GM19397 (cell line): ENCODE measurements around the gene TNS1.
"Not testable (repeated sequence)": the region's sequence is repeated elsewhere in the genome, so short reads cannot be mapped to it uniquely, and the experiment has no call there.

Source experiments
- ATAC-seq: cut with Tn5 transposase; IDR thresholded peaks from one replicate; pipeline ENCODE4 v1.9.1; 2021; ENCODE audit warnings: mild to moderate bottlenecking, moderate library complexity; ENCODE audit not compliant: unreplicated experiment

The TNS1 gene

DNA sequence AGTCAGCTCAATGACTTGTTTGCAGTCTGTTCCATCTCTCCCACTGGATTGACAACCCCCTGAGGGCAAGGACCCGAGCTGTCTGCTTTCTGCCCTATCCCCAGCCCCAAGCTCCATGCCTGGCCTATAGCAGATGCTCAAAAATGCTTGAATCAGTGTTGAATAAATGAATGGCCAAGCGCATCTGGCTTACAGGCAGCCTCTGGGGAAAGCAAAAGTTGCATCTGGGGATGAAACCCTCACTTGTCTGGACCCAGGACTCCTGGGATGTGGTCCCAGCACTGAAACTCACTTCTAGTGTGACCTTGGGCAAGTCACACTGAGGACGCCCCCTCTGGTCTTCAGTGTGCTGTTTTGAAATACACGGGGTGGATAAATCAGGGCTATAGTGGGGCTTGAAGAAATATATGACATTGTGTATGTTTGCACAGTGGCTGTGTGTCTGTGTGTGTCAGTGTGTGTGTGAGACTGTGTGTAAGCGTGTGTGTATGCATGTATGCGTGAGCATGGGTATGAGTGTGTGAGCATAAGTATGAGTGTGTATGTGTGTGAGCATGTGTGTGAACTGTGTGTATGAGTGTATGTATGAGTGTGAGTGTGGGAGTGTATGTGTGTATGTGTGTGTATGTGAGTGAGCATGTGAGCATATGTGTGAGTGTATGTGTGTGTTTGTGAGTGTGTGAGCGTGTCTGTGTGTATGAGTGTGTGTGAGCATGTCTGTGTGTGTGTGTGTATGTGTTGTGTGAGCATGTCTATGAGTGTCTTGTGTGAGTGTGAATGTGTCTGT lies 27.8 kb upstream of the TNS1 start:
- ATAC-seq, result no peak

DNA sequence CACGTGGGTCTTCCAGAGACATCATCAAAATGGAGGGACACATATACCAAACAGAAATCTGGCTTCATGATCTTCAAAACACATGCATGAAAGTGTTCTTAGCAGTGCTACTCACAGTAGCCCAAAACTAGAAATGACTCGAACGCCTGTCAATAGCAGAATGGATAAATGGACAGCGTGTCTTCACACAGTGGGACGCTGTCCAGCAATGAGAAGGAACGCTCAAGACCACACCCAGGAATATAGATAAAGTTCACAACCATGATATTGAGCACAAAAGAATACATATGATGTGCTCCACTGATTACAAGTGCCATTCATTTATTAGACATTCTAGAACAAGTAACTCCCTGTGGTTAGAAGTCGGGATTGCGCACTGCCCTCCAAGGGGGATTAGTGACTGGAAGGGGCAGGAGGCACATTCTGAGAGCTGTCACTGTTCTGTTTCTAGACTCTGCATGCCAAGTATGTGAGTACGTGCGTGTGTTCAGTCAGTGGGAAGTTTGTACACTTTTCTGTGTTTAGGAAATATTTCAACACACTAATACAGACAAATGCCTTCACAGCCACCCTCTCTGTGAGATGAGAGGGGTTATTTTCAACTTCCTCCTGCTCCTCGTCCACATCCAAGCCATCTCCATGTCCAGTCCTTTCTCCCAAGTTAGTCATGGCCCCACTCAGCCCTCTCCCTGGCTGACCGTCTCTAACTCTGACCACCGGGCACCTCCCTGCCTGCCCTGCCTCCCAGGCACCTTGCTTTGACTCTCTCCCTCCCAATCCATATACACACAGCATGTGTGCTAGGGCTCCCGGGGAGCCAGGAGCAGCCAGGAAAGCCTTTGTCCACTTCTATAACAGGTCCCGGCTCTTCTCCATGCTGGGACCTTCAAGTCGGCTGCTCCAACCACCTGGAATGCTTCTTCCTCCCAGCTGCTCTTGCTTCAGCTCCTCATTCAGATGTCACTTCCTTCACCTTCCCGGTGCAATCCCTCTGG lies 26.9 kb upstream of the TNS1 start:
- ATAC-seq, result no peak

DNA sequence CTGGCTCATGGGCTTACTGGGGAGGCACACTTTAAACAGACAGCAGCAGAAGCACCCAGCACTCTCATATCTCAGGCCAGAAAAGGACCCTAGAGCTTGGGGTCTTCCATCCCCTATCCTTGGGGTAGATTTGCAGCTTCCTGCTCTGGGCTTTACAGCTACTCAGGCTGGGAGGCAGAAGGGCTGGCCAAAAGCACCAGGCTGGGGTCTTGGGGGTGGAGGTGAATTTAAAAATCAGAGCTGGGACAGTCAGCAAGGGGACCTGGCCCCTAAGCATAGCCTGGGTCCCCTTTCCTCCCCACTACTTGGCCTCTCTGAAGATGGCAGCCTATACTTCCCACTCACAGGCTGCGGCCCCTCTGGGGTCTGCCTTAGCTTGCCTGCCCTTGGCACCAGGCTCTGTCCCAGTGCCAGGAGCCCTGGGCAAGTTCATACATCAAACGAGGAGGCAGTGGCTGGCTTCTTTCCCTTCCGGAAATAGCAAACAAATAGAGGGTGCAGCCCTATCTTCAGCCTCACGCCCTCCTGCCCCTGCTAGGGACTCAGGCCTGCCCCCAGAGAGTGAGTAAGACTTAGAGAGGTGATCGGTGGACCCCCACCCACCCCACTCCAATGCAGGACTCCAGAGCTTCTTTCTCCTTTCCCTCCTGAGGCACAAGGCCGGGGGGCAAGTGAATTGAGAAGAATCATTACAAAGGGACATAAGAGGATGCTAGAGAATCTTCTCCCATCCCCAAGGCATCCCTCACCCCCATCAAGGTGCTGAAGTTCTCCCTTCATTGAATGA lies 26.0 kb upstream of the TNS1 start:
- no peak for ATAC-seq

DNA sequence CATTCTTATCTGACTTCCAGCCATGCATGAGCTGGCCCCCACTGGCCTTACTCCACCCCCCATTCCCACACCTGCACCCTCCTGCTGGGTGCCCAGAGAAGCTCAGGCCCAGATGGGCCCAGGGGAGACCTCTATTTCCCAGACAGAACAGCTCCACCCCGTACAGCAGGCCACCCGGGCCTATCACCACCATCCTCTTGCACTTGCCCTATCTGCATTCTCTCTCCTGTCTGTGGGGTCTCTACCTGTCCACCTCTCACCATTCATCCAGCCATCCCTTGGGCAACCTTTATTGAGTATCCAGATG lies 25.3 kb upstream of the TNS1 start:
- no peak for ATAC-seq

DNA sequence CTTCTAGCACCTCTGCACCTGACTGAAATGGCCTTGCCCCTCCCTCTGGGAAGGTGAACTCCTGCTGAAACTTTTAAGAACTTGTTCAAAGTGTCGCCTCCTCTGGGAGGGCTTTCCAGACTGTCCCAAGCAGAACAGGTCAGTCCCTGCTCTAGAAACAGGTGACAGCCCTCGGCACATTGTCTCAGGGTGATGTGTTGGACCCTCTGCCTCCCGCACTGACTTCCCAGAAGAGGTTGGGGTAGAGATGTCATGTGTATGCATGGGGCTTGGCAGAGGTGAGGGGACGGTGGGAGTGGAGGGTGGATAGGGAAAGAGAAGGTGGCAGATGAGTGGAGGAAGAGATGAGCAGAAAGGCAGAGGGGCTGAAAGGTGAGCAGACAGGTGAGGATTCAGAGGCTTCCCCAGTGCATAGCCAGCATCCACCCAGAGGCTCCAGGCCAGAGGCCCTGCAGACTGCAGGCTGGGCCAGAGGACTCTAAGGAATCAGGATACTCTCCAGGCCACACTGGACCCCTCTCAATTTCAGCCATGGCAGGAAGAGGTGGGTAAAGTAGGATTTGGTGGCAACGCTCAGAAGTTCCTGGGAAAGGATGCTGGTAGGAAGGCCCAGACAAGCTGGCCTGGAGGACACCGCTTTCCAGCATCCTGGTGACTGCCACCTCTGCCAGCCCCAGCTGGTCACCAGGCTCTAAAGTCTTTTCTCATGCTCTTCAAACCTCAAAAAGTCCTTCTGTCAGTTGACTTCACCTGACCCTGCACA lies 24.8 kb upstream of the TNS1 start:
- no peak for ATAC-seq

DNA sequence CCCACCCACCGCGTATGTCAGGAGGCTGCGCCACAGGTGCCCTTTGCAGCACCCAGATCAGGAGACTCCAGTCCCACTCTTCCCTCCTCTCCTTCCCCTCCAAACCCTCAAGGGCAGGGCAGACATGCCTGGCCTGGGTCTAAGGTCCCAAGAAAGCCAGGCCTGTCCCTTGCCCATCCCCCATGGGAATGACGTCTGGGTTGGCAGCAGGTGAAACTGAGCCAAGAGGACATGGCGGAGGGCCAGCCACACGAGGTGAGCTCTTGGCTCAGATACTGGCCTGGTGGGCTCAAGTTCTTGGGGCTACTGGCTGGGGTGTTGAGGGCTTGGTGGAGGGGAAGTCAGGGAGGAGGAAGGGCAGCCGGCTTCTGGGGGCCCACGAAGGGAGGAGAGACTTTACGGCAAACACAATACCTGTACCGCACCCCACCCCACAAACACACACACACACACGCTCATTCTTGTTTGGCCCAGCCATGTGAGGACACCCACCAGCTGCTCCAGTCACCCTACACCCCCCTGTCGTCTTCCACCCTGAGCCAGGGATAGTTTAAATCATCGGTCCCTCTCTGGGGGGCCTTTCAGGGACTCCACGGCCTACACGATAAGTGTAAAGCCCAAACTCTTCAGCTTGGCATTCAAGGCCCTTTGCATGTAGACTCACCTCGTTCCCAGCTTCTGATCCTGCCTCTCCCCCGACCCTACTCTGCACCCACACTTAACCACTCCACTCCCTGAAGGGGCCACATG lies 24.1 kb upstream of the TNS1 start:
- no peak for ATAC-seq

DNA sequence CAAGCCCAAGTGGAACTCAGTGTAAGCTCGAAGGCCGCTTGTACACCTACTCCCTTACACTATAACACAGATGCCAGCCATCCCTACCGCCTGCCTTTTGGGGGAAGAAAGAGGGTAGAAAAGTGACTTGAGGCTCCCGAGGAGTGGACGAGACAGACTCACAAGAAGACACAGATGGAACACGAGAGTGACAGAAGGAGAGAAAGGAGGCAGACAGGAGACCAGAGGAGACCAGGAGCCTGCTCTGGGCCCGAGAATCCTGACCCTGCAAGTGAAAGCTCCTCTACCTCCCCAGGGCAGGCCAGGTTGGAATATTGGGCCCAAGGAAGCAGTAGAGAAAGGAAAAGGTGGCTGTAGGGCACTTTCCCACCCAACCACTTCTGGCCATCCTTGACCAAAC lies 23.4 kb upstream of the TNS1 start:
- ATAC-seq, result no peak

DNA sequence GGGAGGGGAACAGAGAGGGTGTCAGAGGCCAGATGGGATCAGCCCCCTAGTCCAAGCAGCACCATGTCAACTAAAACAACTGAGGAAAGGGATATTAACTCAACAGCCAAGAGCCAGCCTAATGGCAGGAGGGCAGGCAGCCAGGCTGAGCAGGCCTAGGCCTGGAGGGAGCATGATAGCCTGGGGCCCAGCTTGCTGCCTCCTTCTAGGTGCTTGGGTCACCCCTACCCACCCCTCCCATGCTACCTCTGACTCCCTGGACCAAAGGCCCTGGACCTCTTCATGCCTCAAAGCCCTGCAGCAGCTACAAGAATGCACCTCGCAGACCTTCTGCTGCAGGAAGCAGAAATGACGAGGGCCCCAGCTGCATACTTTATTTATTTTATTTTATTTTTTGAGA lies 22.1 kb upstream of the TNS1 start:
- no peak for ATAC-seq

DNA sequence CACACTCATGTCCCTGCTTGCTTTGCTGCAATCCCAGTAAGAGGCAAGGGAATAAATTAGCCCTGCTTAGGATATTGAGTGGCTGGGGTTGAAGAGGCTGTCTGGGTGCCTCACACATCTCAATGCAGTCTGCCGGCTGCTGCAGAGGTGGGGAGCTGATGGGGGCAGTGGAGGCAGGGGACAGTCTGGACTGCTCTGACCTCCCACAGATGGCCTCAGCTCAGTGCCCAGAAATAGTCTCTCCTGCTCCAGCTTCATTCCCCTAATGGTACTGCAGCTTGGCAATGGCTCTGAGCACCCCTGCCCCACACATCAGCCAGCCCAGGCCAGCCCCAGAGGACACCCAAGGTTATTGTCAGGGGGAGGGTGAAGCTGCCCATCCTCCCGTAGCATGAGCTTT lies 21.5 kb upstream of the TNS1 start:
- no peak for ATAC-seq

DNA sequence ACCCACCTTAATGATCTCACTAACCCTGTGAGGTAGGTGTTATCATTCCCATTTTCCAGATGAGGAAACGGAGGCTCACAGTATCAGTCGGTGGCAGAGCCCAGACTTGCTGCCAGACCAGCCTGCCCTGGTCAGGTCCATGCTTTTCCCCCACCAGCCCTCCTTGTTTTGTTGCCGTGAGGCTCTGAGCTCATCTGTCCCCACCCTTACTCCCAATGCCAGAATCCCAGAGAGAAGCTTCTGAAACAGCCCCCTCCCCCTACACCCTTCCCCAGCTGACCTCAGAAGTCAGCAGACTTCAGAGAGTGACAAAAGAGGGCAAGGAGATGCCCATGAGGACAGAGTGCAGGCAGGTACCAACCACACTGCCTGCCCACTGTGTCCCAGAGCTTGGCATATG lies 20.8 kb upstream of the TNS1 start:
- no peak for ATAC-seq

DNA sequence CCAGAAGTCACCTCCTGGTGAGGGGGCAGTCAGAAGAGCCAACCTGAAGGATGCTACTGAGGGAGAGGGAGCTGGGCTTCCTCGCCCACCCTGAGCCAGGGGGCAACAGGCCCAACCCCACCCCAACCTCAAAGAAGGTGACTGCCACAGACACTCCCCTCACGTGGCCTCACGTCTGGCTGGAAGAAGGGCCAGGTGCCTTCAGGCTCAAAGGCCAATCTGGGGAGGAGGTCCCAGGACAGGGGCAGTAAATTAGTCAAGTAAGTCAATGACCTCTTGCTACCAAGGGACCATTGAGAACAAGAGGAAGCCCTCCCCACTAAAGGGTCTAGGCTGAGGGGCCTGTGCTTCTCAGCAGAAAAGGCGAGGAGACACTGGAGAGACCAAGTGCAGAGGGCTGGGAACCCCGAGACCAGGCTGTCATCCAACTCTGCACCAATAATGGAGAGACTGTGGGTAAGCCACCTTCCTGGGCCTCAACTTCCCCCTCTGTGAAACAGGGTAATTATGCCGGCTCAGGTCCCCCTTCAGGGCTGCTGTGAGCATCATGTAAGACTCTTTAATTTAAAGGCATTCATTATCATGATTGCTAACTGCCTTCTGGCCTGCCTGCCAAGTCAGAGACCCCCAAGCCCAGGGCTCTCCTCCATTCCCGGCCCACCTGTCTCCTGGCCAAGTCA lies 20.2 kb upstream of the TNS1 start:
- no peak for ATAC-seq

DNA sequence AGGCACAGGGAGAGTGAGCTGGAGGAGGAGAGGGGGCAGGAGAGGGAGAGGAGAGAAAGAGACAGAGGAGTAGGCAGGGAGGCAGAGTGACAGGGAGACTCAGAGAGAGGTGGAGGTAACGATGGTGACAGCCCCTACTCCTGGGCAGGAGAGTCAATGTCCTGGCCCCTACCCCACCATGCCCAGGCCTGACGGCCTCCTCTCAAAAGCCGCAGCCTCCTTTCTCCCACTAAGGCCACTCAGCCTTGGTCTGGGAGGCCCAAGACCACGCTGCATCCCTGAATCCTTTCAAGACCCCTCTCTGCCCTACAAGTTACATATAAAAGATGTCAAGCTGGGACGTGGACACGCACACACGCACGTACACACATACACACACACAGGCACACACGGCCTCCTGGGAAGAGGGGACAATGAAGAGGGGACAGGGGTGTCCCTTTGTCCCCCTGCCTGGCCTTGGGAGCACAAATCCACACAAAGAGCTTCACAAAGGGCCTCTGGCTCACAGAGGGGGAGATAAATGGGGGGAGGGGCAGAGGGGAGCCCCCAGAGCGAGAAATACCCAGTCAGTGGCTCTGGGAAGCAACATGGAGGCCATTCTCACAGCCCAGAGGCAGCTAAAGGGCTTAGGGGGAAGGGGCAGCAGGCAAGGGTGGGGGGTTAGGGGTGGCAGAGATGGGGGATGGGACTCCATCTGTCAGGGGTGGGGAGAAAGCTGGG lies 19.5 kb upstream of the TNS1 start:
- ATAC-seq, result no peak

DNA sequence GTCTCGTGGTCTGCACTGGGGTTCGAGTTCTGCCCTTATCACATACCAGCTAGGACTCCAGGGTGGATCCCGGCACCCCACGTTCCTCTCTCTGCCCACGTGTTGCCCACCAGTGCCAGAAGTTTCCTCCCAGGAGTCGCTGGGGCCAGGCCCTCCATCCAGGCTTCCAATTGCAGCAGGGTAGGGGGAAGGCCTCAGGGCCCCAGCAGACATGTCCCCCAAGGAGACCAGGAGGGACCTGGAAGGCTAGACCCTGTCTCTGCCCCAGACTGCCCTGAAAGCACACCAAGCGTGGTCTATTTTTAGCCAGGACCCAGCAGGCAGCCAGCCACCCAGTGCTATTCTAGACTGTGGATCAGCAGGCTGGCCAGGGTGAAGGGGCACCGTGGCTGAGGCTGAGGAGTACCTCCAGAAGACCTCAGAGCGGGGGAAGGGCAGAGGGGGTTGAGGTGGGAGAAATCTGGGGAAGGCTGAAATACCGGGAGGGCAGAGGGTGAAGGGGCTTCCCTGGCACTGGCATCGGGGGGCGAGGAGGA lies 18.8 kb upstream of the TNS1 start:
- no peak for ATAC-seq

DNA sequence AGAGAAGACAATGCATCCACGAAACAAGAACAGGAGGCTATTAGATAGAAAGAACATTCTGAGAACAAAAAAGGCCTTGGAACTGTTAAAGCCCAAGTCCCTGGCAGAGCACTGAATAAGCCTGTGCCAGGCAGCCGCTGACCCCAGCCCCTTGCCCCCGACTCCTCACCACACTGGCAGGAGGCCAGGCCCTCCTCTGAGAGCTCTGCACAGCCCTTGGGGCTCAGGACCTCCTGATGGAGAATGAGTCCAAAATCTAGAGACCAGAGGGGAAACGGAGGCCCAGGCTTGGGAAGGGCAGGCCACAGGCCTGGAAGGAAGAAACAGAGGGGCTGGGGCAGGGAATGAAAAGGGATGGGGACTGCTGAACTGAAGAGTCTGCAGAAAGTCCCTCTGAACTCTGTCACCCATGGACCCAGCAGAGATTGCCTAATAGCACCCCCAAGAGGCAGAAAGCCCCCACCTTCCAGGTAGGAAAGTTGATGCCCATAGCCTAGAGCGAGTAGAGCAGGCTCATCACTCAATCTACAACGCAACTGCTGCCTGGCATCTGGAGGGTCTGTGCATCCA lies 18.3 kb upstream of the TNS1 start:
- ATAC-seq, result no peak

DNA sequence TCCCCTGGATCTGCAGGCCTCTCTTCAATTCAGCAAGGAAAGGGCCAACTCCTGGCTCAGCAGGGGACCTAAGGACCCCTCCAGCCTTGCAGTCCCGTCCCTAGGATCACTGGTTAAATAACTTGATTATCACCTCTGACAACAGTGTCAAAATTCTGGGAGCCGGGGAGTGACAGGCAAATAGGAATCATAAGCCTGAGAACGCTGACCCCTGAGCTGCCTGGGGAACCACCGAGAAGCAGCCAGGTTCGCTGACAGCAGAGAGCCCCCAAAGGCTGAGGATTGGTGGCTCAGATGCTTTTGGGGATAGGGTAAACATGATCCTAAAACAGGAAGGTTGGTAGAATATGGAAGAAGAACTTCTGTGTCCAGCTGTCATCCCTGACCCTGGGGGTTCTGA lies 17.5 kb upstream of the TNS1 start:
- ATAC-seq, result no peak

DNA sequence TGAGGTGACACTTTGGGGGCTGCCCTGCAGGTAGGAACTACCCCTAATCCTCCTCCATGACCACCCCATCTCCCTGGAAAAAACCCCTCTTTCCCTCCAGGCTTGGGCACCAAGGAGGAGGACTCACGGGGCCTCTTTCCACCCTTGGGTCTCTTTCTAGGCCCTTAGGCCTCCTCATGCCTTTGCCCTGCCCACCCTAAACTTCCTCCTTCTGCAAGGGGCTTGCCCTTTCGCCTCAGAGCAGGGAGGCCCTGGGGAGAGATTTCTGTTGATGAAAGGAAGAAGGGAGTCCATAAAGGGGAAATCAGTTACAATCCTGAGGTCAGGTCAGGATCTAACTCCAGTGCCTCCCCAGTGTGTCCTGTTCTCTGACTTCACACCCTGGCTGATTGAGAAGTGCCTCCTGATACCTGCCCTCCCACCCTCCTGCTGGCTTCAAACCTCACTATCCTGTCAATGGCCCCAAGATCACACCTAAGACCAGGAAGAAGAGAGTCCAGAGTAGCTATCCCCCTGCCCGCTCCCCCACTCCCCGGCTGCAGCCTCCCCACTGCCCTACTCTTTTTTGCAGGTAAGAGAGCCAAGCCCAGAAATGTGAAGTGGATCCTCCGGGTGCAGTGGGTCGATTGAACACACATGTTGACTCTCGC lies 16.7 kb upstream of the TNS1 start:
- no peak for ATAC-seq

DNA sequence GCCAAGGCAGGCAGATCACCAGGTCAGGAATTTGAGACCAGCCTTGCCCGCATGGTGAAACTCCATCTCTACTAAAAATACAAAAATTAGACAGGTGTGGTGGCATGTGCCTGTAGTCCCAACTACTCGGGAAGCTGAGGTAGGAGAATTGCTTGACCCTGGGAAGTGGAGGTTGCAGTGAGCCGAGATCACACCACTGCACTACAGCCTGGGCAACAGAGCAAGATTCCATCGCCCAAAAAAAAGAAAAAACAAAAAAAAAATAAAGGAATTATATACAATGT lies 16.0 kb upstream of the TNS1 start:
- ATAC-seq, result not testable (repeated sequence)
